HG03571 (cell line): ENCODE results near the gene GSG1L.

Source experiments
- ATAC-seq: cut with Tn5 transposase; IDR thresholded peaks from one replicate; pipeline ENCODE4 v1.9.1; 2021; ENCODE audit not compliant: unreplicated experiment

Gene GSG1L

GRCh38 chr16:28067604-28068379 lies 4.3 kb upstream of the GSG1L start:
- ATAC-seq = no peak

- no peak for ATAC-seq
These were observed 1.3 kb upstream of the GSG1L start for GRCh38 chr16:28064706-28065249.

GRCh38 chr16:28064150-28064549 lies 636 bp upstream of the GSG1L start:
- no peak for ATAC-seq

- ATAC-seq = no peak
These were observed 530 bp downstream of the GSG1L start for GRCh38 chr16:28062847-28063521.

GRCh38 chr16:28062261-28062846 lies 1.2 kb downstream of the GSG1L start:
- no peak for ATAC-seq

- ATAC-seq = no peak
These were observed 2.0 kb downstream of the GSG1L start for GRCh38 chr16:28061352-28062101.

- no peak for ATAC-seq
These were observed 3.5 kb downstream of the GSG1L start for GRCh38 chr16:28059841-28060575.

- no peak for ATAC-seq
These were observed 4.5 kb downstream of the GSG1L start for GRCh38 chr16:28058839-28059589.

GRCh38 chr16:28057949-28058348 lies 5.6 kb downstream of the GSG1L start:
- no peak for ATAC-seq

- no peak for ATAC-seq
These were observed 10.1 kb downstream of the GSG1L start for GRCh38 chr16:28053461-28053860.

- ATAC-seq = no peak
These were observed 11.0 kb downstream of the GSG1L start for GRCh38 chr16:28052274-28053128.

- ATAC-seq = no peak
These were observed 12.0 kb downstream of the GSG1L start for GRCh38 chr16:28051486-28051885.

GRCh38 chr16:28042811-28043210 lies 20.7 kb downstream of the GSG1L start:
- ATAC-seq = no peak

- ATAC-seq = no peak
These were observed 21.9 kb downstream of the GSG1L start for GRCh38 chr16:28041615-28042014.

GRCh38 chr16:28040039-28040438 lies 23.5 kb downstream of the GSG1L start:
- no peak for ATAC-seq

- ATAC-seq = no peak
These were observed 24.0 kb downstream of the GSG1L start for GRCh38 chr16:28039493-28039892.

GRCh38 chr16:28038409-28038808 lies 25.1 kb downstream of the GSG1L start:
- no peak for ATAC-seq

GRCh38 chr16:28035866-28036393 lies 27.6 kb downstream of the GSG1L start:
- no peak for ATAC-seq

GRCh38 chr16:28033870-28034269 lies 29.6 kb downstream of the GSG1L start:
- no peak for ATAC-seq
